ENCODE measurements around the gene MCL1.
"Not testable (repeated sequence)": the region's sequence is repeated elsewhere in the genome, so short reads cannot be mapped to it uniquely, and the experiment has no call there.

The MCL1 gene

DNA sequence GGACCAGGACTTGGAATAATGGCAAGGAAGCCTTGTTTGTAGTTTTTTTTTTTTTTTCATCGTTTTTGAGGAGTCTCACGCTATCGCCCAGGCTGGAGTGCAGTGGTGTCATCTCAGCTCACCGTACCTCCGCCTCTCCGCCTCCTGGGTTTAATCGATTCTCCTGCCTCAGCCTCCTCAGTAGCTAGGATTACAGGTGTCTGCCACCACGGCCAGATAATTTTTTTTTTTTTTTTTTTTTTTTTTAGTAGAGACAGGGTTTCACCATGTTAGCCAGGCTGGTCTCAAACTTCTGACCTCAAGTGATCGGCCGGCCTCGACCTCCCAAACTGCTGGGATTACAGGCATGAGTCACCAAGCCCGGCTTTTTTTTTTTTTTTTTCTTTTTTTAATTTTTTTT lies 23.0 kb upstream of the MCL1 start:
- H3K36me3 ChIP-seq (ENCODE audit: control insufficient read depth in 2 of 2, insufficient read depth in 1 of 2, low read length in 2 of 2); H3K27ac ChIP-seq (ENCODE audit: extremely low read depth, low read depth, low read length); H3K4me1 ChIP-seq (ENCODE audit: control insufficient read depth, insufficient read depth, low read length); H3K4me3 ChIP-seq (ENCODE audit: low read depth, low read length); H3K9me3 ChIP-seq (ENCODE audit: control insufficient read depth, insufficient read depth, low read depth, low read length): not testable (repeated sequence)
- peak; percentile 93 for TF ChIP-seq ZNF362 (tag by site-specific recombination; IDR thresholded peaks at IDR 0.05)
- ChIA-PET POLR2A (interaction anchor here (0.7 kb wide), 1 partner anchor 42 kb away, joined by 4 read pairs; no protein-coding TSS in a partner anchor), CTCF (interaction anchor here (0.6 to 1.4 kb wide), 2 partner anchors 19 to 256 kb away, joined by 3 read pairs; no protein-coding TSS in a partner anchor)

DNA sequence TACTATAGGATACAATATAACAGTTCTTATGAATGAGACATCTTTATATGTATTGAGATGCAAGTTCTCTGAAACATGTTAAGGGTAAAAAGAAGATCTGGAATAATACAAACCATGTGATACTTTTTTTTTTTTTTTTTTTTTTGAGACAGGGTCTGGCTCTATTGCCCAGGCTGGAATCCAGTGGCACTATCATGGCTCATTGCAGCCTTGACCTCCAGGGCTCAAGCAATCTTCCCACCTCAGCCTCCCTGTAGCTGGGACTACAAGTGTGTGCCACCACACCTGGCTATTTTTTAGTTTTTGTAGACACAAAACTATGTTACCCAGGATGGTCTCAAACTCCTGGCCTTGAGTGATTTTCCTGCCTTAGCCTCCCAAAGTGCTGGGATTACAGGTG lies 22.1 kb upstream of the MCL1 start:
- POLR2A ChIA-PET: interaction anchor here (0.7 to 5.4 kb wide), 2 partner anchors 21 to 71 kb away, joined by 5 to 18 read pairs; partner anchors contain the start of gene MCL1
- no peaks in the 10 kb centered on the region for H3K9me3 ChIP-seq (ENCODE audit: control insufficient read depth, insufficient read depth, low read depth, low read length)
- H3K27ac ChIP-seq (ENCODE audit: extremely low read depth, low read depth, low read length): no peak overlapping the region
- CTCF ChIA-PET: interaction anchor here (0.5 kb wide), 1 partner anchor 159 kb away, joined by 4 read pairs; no protein-coding TSS in a partner anchor
- H3K36me3 ChIP-seq (ENCODE audit: control insufficient read depth in 2 of 2, insufficient read depth in 1 of 2, low read length in 2 of 2): peaks cover 3 to 8% of the 10 kb centered on the region in 2 experiments; a peak in 2 of 3 replicates
- no peak overlapping the region for H3K4me3 ChIP-seq (ENCODE audit: low read depth, low read length)
- H3K4me1 ChIP-seq (ENCODE audit: control insufficient read depth, insufficient read depth, low read length): peaks cover 3% of the 10 kb centered on the region; the same call in 1 of the 2 replicates
- TF ChIP-seq ZNF747 (tag by site-specific recombination; IDR thresholded peaks at IDR 0.05) (no peak), ZNF121 (tag by site-specific recombination; IDR thresholded peaks at IDR 0.05) (0 out of 2 replicates have a peak, but pooled peaks have one; percentile 28)

DNA sequence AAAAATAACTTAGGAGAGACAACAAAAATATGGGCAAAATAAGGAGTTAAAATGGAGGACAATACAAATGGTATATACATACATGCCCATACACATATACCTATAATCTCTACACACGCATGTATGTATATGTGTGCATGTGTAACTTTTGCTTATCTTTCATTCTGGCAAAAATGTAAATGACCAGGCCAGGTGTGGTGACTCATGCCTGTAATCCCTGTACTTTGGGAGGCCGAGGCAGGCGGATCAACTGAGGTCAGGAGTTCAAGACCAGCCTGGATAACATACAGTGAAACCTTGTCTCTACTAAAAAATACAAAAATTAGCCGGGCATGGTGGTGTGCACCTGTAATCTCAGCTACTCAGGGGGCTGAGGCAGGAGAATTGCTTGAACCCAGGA lies 18.9 kb upstream of the MCL1 start:
- H3K4me3 ChIP-seq (ENCODE audit: low read depth, low read length); H3K4me1 ChIP-seq (ENCODE audit: control insufficient read depth, insufficient read depth, low read length); H3K36me3 ChIP-seq (ENCODE audit: control insufficient read depth in 2 of 2, insufficient read depth in 1 of 2, low read length in 2 of 2); H3K9me3 ChIP-seq (ENCODE audit: control insufficient read depth, insufficient read depth, low read depth, low read length); H3K27ac ChIP-seq (ENCODE audit: extremely low read depth, low read depth, low read length): not testable (repeated sequence)
- CTCF ChIA-PET: interaction anchor here (1.3 to 1.9 kb wide), 2 partner anchors 37 to 38 kb away, joined by 5 read pairs; no protein-coding TSS in a partner anchor
- POLR2A ChIA-PET: interaction anchor here (0.7 to 5.4 kb wide), 2 partner anchors 18 to 235 kb away, joined by 7 to 18 read pairs; partner anchors contain the start of gene MCL1

- Histone ChIP-seq H3K9me3 (ENCODE audit: control insufficient read depth, insufficient read depth, low read depth, low read length) (no peaks in the 10 kb centered on the region), H3K4me3 (ENCODE audit: low read depth, low read length) (no peak overlapping the region), H3K4me1 (ENCODE audit: control insufficient read depth, insufficient read depth, low read length) (no peaks in the 10 kb centered on the region), H3K36me3 (ENCODE audit: control insufficient read depth in 2 of 2, insufficient read depth in 1 of 2, low read length in 2 of 2) (peaks cover 3 to 8% of the 10 kb centered on the region in 2 experiments; a peak in 2 of 3 replicates), H3K27ac (ENCODE audit: extremely low read depth, low read depth, low read length) (no peak overlapping the region)
- CTCF ChIA-PET: interaction anchor here (1.2 to 1.3 kb wide), 2 partner anchors 25 to 36 kb away, joined by 5 read pairs; no protein-coding TSS in a partner anchor
- TF ChIP-seq ZNF626 (tag by site-specific recombination; IDR thresholded peaks at IDR 0.05): no peak
- TF ChIP-seq, protein P1, sequence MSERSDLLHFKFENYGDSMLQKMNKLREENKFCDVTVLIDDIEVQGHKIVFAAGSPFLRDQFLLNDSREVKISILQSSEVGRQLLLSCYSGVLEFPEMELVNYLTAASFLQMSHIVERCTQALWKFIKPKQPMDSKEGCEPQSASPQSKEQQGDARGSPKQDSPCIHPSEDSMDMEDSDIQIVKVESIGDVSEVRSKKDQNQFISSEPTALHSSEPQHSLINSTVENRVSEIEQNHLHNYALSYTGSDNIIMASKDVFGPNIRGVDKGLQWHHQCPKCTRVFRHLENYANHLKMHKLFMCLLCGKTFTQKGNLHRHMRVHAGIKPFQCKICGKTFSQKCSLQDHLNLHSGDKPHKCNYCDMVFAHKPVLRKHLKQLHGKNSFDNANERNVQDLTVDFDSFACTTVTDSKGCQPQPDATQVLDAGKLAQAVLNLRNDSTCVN (tag by site-specific recombination; optimal IDR thresholded peaks at IDR 0.05): no peak
- no peak for TF ChIP-seq KLF8 (tag by site-specific recombination; IDR thresholded peaks at IDR 0.05)
- no peak for TF ChIP-seq KLF16 (tag by site-specific recombination; IDR thresholded peaks at IDR 0.05)
- no peak for TF ChIP-seq ZNF274 (IDR thresholded peaks at IDR 0.05; ENCODE audit: low read length)
- TF ChIP-seq ZNF274 (tag by site-specific recombination; IDR thresholded peaks at IDR 0.05; ENCODE audit: borderline replicate concordance): no peak
- no peak for TF ChIP-seq ZNF664 (tag by site-specific recombination; IDR thresholded peaks at IDR 0.05)
- no peak for TF ChIP-seq ZNF211 (tag by site-specific recombination; IDR thresholded peaks at IDR 0.05; ENCODE audit: low read depth)
- TF ChIP-seq YY2 (tag by site-specific recombination; IDR thresholded peaks at IDR 0.05): no peak
- POLR2A ChIA-PET: interaction anchor here (5.4 kb wide), 1 partner anchor 17 kb away, joined by 18 read pairs; the partner anchor contains the start of gene MCL1
Measured at GRCh38 chr1:150596976-150597375, 17.6 kb upstream of the MCL1 start.

Measured in HEK293 (cell line).